ENCODE measurements around the gene DRP2.
"Not testable (repeated sequence)": the region's sequence is repeated elsewhere in the genome, so short reads cannot be mapped to it uniquely, and the experiment has no call there.

The DRP2 gene

GRCh38 chrX:101219116-101219863, at the start of gene DRP2:
TSS of gene DRP2 (plus strand) at chrX:101219786. CDS start at chrX:101231648, 11,862 bp downstream.
- DNase-seq (ENCODE audit: low spot score): no peak

- no peak for DNase-seq (ENCODE audit: low spot score)
These were observed 47.6 kb upstream of the DRP2 start for GRCh38 chrX:101171883-101172400.

- DNase-seq (ENCODE audit: low spot score): no peak
These were observed 43.1 kb upstream of the DRP2 start for GRCh38 chrX:101176439-101176838.

GRCh38 chrX:101184876-101185275, 34.7 kb upstream of the DRP2 start:
- DNase-seq (ENCODE audit: low spot score): not testable (repeated sequence)

DNA sequence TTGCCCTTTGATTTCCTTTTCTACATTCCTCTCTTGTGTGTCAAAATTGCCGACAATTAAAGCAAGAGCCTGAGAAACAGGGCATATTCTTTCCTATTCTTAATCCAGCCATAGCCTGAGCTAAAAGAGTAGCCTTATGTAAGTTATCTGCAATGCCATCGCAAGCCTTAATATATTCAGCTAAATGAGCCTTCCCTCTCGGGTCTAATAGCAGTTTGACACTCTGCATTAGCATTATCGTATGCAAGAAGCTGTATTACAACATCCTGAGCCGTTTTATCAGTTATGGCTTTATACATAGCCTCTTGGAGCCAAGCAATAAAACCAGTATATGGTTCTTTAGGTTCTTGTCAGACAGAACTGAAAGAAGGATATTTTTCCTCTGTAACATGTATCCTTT, 31.6 kb upstream of the DRP2 start:
- DNase-seq (ENCODE audit: low spot score): not testable (repeated sequence)

- DNase-seq (ENCODE audit: low spot score): no peak
These were observed 28.9 kb upstream of the DRP2 start for GRCh38 chrX:101190736-101191135.

DNA sequence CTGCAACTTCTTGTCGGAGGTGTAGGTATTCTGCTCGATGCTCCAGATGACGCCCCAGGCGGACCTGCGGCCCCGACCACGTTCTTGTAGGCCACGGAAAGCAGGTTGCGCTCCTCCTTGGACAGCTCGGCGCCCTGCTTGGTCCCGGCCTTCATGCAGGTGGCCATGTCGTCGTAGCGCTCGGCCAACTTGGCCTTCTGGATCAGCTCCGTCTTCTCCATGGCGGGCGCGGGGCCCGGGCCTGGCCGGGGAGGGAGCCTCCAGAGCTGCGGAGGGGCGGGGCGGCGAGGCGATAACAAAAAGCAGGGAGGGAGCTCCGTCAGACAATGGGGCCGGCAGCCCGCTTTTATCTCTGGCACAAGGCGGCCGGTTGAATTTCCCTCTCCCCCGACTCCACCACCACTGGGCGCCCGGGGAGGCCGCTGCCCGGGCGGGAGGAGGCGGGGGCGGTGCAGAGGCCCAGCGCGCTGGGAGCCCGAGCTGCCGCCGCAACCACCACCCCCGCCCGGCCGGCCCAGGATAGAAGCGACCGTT, 28.3 kb upstream of the DRP2 start:
- peak; percentile 2 for DNase-seq (ENCODE audit: low spot score)

- no peak for DNase-seq (ENCODE audit: low spot score)
These were observed 24.0 kb upstream of the DRP2 start for GRCh38 chrX:101195442-101196173.

- no peak for DNase-seq (ENCODE audit: low spot score)
These were observed 15.7 kb upstream of the DRP2 start for GRCh38 chrX:101203761-101204351.

- peak; percentile 28 for DNase-seq (ENCODE audit: low spot score)
These were observed 13.1 kb upstream of the DRP2 start for GRCh38 chrX:101206471-101206870.

DNA sequence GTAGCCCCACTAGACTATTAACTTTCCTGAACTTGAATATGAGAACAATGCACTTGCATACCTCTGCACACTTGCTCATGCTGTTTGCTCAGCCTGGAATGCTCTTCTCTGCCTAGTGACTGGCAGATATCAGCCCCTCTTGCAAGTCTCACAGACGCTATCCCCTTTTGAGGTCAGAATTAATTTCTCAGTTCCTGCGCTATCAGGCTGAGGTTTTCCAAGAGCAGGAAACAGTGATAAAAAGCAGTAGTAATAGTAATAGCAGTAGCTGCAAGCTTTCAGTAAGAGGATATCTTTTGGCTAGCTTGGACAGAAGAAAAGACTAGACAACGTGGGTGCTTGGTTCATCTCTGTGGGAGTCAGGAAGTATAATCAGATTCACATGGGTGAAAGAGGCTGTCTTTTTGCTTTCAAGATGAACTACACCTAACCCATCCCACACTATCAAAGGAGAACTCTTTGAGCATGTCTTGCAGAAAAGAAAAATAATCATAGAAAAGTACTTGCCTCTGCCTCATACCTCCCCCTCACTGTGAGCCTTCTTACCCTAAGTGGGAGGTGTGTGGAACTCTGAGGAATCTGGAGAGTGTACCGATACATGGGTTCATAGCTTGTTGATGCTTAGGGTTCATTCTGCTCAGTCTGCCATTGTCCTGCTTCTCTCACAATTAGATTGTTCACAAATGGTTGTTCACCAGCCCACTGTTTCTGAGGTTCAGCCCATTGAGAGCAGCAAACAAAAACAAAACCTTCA, 11.3 kb upstream of the DRP2 start:
- no peak for DNase-seq (ENCODE audit: low spot score)

DNA sequence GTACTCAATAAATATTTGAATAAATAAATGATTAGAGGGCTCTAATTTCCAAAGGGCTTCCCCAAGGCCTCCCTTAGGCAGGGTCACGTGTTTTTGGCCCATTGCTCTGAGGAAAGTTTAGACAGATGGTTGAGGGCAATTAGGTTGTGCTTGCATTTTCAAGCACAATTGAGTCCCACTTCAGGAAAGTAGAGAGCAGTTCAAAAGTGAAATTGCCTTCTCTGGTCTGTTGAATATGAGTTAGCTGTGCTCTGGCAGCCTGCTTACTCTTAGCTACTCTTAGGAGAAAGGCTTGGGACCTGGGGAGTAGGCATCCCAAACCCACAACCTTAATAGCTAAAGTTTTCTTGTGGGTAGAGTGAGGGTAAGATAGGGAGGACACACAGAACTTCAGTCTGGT, 9.0 kb upstream of the DRP2 start:
- no peak for DNase-seq (ENCODE audit: low spot score)

DNA sequence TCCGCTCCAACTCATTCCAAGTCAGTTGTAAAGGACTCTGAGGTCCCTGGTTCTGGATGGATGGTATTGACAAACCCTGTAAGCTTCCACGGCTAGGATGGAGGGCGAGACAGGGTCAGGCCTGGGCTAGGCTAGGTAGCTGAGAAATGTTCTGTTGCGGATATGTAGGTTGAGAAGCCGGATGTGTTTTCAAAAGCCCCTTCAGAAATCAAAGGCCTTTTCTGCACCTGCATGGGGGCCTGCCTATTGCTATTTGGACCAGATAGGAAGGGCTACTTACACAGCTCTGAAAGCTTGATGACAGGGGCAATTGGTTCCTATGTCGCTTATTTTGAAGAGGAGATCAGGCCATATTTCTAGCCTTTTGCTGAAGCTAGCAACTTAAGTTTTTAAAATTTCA, 1.9 kb upstream of the DRP2 start:
- no peak for DNase-seq (ENCODE audit: low spot score)

DNA sequence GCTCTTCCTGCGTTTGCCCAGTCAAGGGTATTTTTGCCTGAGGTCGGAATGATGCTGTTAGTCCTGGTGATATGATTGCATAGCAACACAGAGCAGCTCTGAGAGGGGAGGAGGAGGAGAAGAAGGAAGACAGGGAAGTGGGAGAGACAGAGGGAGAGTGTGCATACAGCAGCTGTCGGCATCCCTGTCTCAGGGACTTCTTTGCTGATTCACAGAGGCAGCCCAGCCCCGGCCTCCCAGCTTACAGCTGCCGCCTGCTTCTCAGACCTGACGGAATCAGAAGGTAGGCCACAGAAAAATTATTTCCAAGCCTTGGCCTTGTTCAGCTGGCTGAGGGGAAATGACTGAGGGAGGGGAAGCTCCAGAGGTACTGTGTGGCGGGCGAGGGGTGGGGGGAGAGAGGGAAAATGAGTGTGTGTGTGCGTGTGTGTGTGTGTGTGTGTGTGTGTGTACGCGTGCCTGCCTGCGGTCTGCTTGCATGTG, 319 bp downstream of the DRP2 start:
- no peak for DNase-seq (ENCODE audit: low spot score)

DNA sequence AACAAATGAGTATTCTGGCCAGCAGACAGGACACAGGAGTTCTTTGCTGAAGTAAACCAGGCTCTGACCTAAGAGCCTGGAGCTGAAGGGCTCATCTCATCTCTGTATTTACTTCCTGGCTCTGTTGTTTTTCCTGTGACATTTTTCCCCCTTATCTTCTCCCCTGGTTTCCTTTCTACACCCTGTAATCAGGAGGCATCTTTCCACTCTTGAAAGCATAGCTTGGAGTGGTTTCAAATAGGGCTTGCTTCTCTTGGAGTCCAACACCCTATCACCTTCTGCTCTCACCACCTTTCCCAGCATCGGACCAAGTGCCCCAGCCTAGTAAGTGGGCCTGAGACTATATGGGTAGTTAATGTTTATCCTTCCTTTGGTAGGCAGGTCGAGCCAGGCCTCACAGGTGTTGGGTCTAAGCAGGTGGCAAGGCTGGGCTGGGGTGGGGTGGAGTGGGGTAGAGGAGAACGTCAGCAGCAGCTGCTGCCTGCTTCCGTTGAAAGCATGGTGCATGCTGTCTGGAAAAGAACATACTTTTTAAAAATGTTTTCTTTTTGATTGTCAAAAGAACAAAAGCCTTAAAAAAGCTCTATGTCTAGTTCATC, 1.2 kb downstream of the DRP2 start:
- no peak for DNase-seq (ENCODE audit: low spot score)

DNA sequence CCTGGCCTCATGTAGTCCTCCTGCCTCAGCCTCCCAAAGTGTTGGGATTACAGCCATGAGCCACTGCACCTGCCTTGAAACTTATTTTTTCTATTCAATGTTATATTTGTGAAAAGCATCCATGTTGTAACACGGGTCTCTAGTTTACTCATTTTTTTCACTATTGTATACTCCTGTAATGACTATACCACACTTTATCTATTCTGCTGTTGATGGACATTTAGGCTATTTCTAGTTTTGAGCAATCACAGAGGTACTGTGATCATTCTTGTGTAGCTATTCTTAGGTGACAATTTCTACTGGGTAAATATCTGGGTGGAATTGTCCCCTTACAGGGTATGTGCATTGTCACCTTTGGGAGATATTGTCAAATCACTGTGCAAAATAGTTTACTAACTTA, 3.6 kb downstream of the DRP2 start:
- no peak for DNase-seq (ENCODE audit: low spot score)

DNA sequence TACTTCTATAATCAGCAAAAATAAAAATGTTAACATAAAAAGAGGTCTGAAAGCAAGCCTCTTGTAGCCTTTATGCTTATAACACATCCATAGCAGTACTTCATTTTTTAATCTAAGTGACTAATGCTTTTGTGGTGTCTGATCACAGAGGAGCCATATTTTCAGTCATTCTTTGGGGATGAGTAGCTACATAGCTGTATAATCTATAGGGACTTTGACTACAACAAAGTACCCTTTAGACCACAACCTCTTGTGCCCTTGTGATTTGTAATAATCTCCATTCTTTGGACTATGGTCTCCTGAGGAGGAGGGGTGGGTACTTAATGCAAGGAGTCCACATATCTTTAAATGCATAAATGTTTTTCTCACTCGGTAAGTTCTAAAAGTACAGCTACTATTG, 9.6 kb downstream of the DRP2 start:
- DNase-seq (ENCODE audit: low spot score): no peak

DNA sequence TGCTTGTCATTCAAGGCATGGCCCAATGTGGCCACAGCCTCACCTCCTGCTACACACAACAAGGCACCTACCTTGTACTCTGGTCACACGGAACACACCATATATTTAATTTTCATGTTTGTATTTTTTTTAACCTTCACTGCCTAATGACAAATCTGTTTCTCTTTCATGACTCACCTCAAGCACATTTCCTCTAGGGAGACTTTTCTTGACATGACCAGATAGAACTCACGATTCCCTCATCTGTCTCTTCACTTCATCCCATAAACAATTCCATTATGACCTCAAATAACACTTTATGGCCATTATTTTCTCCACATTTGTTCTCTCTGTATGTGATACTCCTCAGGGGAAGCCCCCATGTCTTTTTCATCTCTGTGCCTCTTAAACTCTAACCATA, 11.1 kb downstream of the DRP2 start:
- DNase-seq (ENCODE audit: low spot score): no peak

DNA sequence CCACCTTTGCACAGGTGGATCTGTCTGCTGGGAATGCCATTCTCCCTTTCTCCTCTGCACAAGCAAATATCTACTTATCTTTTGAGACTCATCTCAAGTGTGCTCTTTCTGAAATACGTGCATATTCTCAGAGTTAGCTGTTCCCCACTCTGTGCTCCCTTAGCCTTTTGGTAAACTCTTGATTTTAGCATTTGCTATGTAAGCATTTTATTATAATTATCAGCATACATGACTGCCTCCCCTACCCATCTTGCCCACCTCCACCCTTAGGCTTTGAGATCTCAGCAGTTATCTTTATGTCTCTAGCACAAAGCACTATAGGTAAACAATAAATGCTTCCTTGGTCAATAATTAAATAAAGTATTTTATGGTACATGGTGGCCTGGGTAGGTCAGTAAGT, 11.5 kb downstream of the DRP2 start:
- DNase-seq (ENCODE audit: low spot score): no peak

DNA sequence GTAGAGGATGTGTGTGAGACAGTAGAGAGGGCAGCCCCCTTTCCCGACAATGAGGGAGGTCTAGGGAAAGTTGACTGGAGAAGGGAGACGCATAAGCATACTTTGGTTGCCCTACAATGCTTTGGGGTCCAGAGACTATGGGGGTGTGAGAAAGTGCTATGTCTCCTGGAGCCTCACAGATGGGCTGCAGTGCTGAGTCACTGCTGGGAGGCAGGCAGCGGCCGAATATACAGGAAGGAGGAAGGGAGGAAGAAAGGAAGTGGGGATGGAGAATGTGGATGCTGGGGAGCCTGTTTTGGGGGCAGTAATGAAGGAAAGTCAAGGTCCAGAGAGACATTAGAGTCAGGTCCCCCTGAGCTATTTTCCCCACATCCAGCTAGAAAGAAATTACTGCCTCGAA, 12.7 kb downstream of the DRP2 start:
- no peak for DNase-seq (ENCODE audit: low spot score)

DNA sequence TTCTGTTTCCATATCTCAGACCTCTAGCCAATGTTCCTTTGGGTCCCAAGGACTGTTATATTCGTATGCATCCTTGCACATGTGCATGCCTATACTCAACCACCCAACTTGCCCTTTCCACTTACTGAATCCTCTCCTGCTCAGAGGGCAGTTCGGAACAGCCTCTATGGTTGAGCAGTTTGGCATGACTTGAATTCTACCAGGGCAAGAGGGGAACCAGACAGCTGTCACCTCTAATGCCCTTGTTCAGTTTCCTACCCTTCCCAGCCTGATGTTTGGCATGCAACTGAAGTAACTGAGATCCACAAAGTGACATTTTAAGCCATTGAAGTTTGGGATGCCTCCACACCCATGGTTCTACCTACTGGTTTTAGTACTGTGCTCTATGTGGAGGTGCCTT, 17.5 kb downstream of the DRP2 start:
- DNase-seq (ENCODE audit: low spot score): no peak

Data from germinal center (tissue), 1 donor.